Natural killer cell (primary cell): ENCODE results near the gene ODF2. TPM values are rescaled to one million over a fixed set of nuclear protein-coding genes. Genes with fewer than 3 reads are reported as not detected.

Source experiments
- ATAC-seq, 3 donors: fragments of 150-1000 bp in 2 of 3; fragments of 200-7000 bp in 1 of 3; cut with Tn5 transposase; 1 replicate in 1 of 3; 2 replicates in 2 of 3; pipeline ENCODE4 v1.10.0; 2021; ENCODE audit warnings: mild to moderate bottlenecking in 2 of 3, moderate library complexity in 2 of 3
- DNase-seq, 2 donors: peaks; one replicate each; pipeline versions ENCODE4 v3.0.0 to v3.0.0-alpha.2; 2013 to 2021; ENCODE audit warnings: mixed read lengths in 1 of 2
- H3K27ac ChIP-seq: one replicate; pipeline ENCODE4 v1.5.1; 2013; ENCODE audit warnings: mild to moderate bottlenecking, low read length
- H3K27me3 ChIP-seq: one replicate; pipeline ENCODE4 v1.6.1; 2013; ENCODE audit warnings: low read length; ENCODE audit not compliant: control insufficient read depth, insufficient read depth
- H3K36me3 ChIP-seq: one replicate; pipeline ENCODE4 v1.6.1; 2013; ENCODE audit warnings: low read length; ENCODE audit not compliant: control insufficient read depth, insufficient read depth
- H3K4me1 ChIP-seq: one replicate; pipeline ENCODE4 v1.6.1; 2013; ENCODE audit warnings: low read length; ENCODE audit not compliant: control insufficient read depth, insufficient read depth
- H3K4me3 ChIP-seq: one replicate; pipeline ENCODE4 v1.5.1; 2013; ENCODE audit warnings: low read length
- H3K9me3 ChIP-seq: one replicate; pipeline ENCODE4 v1.6.1; 2013; ENCODE audit warnings: low read length; ENCODE audit not compliant: control insufficient read depth, insufficient read depth
- H3K27ac Mint-ChIP-seq, 2 donors: one replicate each; pipeline ENCODE4 v1.8.0; 2022; ENCODE audit warnings: mild to moderate bottlenecking in 2 of 2, mixed read lengths in 2 of 2, moderate library complexity in 1 of 2
- H3K27me3 Mint-ChIP-seq, 2 donors: one replicate each; pipeline ENCODE4 v1.8.0; 2022; ENCODE audit warnings: low read depth in 2 of 2, mixed read lengths in 2 of 2
- H3K36me3 Mint-ChIP-seq: one replicate; pipeline ENCODE4 v1.8.0; 2022; ENCODE audit warnings: mixed read lengths
- H3K4me1 Mint-ChIP-seq, 2 donors: one replicate each; pipeline ENCODE4 v1.8.0; 2022; ENCODE audit warnings: mixed read lengths in 2 of 2
- H3K4me3 Mint-ChIP-seq: one replicate; pipeline ENCODE4 v1.8.0; 2022; ENCODE audit warnings: mild to moderate bottlenecking, moderate library complexity, mixed read lengths
- H3K9me3 Mint-ChIP-seq, 2 donors: one replicate each; pipeline ENCODE4 v1.8.0; 2022; ENCODE audit warnings: mixed read lengths in 2 of 2
- WGBS: methylation state at CpG from one replicate; pipeline ENCODE4 v1.1.7; 2013; ENCODE audit warnings: missing lambda C conversion rate; ENCODE audit not compliant: insufficient coverage; 5-methylcytosine and 5-hydroxymethylcytosine counted together
- intact Hi-C: fragments of 100-400 bp; cut with micrococcal nuclease; formaldehyde crosslinking; loops from one replicate; pipeline ENCODE4 v1.14.2; 2022
- total RNA-seq, 4 donors: library from RNA; stranded (reverse); fragments of 120-200 nt in 1 of 4; gene quantifications; one replicate each; pipeline versions ENCODE4 v1.2.3 to v1.2.4, GENCODE V29; 2013 to 2022
- TF ChIP-seq, protein P1 (sequence below): fragments of 200-600 bp; IDR thresholded peaks from one replicate; pipeline ENCODE4 v1.8.0; 2022; ENCODE audit warnings: antibody characterized with exemption

ODF2 gene
- total RNA-seq, 3 donors from 2014 or later (not counting 1 experiment from before 2014, with no cell fraction given): 36.4 to 44.4 (median 37.5) TPM

DNA sequence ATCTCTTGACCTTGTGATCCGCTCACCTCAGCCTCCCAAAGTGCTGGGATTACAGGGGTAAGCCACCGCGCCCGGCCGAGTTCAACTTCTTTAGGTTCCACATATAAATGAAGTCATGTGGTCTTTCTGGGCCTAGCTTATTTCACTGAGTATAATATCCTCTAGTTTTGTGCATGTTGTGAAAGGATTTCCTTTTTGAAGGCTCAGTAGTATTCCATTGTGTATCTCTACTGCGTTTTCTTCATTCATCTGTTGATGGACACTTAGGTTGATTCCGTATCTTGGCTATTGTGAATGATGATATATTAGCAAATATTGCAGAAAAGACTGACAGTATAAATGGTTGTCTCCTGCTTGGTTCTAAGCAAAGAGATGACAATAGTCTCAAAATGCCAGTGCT, 20.1 kb downstream of the ODF2 start:
- no peaks in the 10 kb centered on the region for H3K9me3 ChIP-seq
- H3K27ac ChIP-seq: no peak overlapping the region
- no peaks in the 10 kb centered on the region for H3K27me3 ChIP-seq
- TF ChIP-seq, protein P1, sequence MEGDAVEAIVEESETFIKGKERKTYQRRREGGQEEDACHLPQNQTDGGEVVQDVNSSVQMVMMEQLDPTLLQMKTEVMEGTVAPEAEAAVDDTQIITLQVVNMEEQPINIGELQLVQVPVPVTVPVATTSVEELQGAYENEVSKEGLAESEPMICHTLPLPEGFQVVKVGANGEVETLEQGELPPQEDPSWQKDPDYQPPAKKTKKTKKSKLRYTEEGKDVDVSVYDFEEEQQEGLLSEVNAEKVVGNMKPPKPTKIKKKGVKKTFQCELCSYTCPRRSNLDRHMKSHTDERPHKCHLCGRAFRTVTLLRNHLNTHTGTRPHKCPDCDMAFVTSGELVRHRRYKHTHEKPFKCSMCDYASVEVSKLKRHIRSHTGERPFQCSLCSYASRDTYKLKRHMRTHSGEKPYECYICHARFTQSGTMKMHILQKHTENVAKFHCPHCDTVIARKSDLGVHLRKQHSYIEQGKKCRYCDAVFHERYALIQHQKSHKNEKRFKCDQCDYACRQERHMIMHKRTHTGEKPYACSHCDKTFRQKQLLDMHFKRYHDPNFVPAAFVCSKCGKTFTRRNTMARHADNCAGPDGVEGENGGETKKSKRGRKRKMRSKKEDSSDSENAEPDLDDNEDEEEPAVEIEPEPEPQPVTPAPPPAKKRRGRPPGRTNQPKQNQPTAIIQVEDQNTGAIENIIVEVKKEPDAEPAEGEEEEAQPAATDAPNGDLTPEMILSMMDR: no peak
- H3K36me3 Mint-ChIP-seq: peaks cover 7% of the 10 kb centered on the region
- no peak overlapping the region for H3K27ac Mint-ChIP-seq
- no peaks in the 10 kb centered on the region for H3K9me3 Mint-ChIP-seq
- peaks cover 35% of the 10 kb centered on the region for H3K36me3 ChIP-seq
- DNase-seq (no peak), ATAC-seq (no peak)
- H3K4me1 Mint-ChIP-seq: no peaks in the 10 kb centered on the region
- 98% methylated on average over 7 of the region's 7 CpGs for WGBS
- H3K4me3 ChIP-seq: no peak overlapping the region
- no peaks in the 10 kb centered on the region for H3K27me3 Mint-ChIP-seq
- intact Hi-C loops: no loop called here
- H3K4me3 Mint-ChIP-seq: no peak overlapping the region
- H3K4me1 ChIP-seq: no peaks in the 10 kb centered on the region

GRCh38 chr9:128479262-128479661, 23.5 kb downstream of the ODF2 start:
- no peaks in the 10 kb centered on the region for H3K27me3 Mint-ChIP-seq
- Histone ChIP-seq H3K36me3 (peaks cover 49% of the 10 kb centered on the region), H3K27me3 (no peaks in the 10 kb centered on the region), H3K9me3 (no peaks in the 10 kb centered on the region), H3K4me3 (no peak overlapping the region), H3K27ac (no peak overlapping the region), H3K4me1 (no peaks in the 10 kb centered on the region)
- TF ChIP-seq, protein P1: no peak
- H3K27ac Mint-ChIP-seq: no peak overlapping the region
- intact Hi-C loops: no loop called here
- peaks cover 14% of the 10 kb centered on the region for H3K36me3 Mint-ChIP-seq
- 100% methylated on average over 1 of the region's 1 CpG for WGBS
- no peaks in the 10 kb centered on the region for H3K9me3 Mint-ChIP-seq
- no peak overlapping the region for H3K4me3 Mint-ChIP-seq
- DNase-seq (no peak), ATAC-seq (no peak)
- H3K4me1 Mint-ChIP-seq: no peaks in the 10 kb centered on the region

DNA sequence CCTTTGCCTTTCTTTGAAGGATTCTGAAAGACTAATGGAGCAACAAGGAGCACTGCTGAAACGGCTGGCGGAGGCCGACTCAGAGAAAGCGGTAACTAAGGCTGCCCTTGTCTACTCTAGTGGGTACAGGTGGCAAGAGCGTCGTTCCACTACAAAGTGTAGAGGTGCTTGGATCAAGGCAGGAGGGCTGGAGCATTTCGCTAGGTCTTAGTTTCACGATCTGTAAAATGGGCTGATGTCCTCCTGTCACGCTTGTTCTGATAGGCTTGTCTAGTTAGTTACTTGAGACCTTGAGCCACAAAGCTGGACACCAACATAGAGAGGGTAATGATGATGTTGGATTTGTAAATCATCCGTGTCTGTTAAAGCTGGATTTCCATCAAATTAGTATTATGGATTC, 25.8 kb downstream of the ODF2 start:
- H3K27ac Mint-ChIP-seq: no peak overlapping the region
- intact Hi-C loops: no loop called here
- 98% methylated on average over 10 of the region's 10 CpGs for WGBS
- peaks cover 14% of the 10 kb centered on the region for H3K36me3 Mint-ChIP-seq
- H3K4me1 ChIP-seq: no peaks in the 10 kb centered on the region
- no peaks in the 10 kb centered on the region for H3K4me1 Mint-ChIP-seq
- DNase-seq (no peak), ATAC-seq (no peak)
- no peaks in the 10 kb centered on the region for H3K9me3 ChIP-seq
- TF ChIP-seq, protein P1: no peak
- no peak overlapping the region for H3K27ac ChIP-seq
- H3K27me3 ChIP-seq: no peaks in the 10 kb centered on the region
- no peaks in the 10 kb centered on the region for H3K9me3 Mint-ChIP-seq
- H3K27me3 Mint-ChIP-seq: no peaks in the 10 kb centered on the region
- H3K36me3 ChIP-seq: peaks cover 57% of the 10 kb centered on the region
- no peak overlapping the region for H3K4me3 ChIP-seq
- no peak overlapping the region for H3K4me3 Mint-ChIP-seq

DNA sequence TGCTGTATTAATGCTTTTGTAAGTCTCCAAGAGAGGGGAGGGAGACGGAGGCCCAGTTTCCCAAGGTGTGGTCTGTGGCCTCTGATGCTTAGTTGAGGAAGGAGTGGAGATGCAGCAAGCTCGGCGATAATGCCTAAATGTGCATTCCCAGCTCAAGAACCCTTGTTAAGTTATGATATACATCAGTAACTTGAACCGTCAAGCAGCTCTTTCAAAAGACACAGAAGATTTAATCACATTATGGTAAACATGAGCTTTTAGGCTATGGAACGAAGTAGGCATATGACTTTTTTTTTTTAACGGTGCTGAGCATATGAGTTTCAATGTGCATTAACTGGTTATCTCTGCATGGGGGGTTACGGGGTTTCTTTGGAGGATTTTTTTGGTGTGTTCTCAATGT, 26.4 kb downstream of the ODF2 start:
- Histone ChIP-seq H3K4me3 (no peak overlapping the region), H3K9me3 (no peaks in the 10 kb centered on the region), H3K27ac (no peak overlapping the region), H3K27me3 (no peaks in the 10 kb centered on the region), H3K36me3 (peaks cover 62% of the 10 kb centered on the region), H3K4me1 (no peaks in the 10 kb centered on the region)
- intact Hi-C loops: no loop called here
- no peak for DNase-seq
- Mint-ChIP-seq H3K36me3 (peaks cover 14% of the 10 kb centered on the region), H3K27ac (no peak overlapping the region), H3K9me3 (no peaks in the 10 kb centered on the region), H3K4me3 (no peak overlapping the region), H3K27me3 (no peaks in the 10 kb centered on the region), H3K4me1 (no peaks in the 10 kb centered on the region)
- WGBS: 97% methylated on average over 7 of the region's 7 CpGs
- no peak for ATAC-seq
- TF ChIP-seq, protein P1: no peak
